GM10266 (cell line): ENCODE measurements around the gene SP2.

Experiments used
- DNase-seq: peaks from one replicate; pipeline ENCODE4 v3.0.0; 2012; ENCODE audit errors: extremely low spot score
- TF ChIP-seq, protein P1 (sequence below): IDR thresholded peaks from 2 replicates; pipeline ENCODE4 v1.5.1; 2012; ENCODE audit warnings: mild to moderate bottlenecking, low read depth; ENCODE audit not compliant: control insufficient read depth, insufficient read depth; ENCODE audit errors: missing control alignments

SP2 gene

GRCh38 chr17:47851764-47852112, 44.3 kb upstream of the SP2 start:
- DNase-seq: no peak
- TF ChIP-seq, protein P1, sequence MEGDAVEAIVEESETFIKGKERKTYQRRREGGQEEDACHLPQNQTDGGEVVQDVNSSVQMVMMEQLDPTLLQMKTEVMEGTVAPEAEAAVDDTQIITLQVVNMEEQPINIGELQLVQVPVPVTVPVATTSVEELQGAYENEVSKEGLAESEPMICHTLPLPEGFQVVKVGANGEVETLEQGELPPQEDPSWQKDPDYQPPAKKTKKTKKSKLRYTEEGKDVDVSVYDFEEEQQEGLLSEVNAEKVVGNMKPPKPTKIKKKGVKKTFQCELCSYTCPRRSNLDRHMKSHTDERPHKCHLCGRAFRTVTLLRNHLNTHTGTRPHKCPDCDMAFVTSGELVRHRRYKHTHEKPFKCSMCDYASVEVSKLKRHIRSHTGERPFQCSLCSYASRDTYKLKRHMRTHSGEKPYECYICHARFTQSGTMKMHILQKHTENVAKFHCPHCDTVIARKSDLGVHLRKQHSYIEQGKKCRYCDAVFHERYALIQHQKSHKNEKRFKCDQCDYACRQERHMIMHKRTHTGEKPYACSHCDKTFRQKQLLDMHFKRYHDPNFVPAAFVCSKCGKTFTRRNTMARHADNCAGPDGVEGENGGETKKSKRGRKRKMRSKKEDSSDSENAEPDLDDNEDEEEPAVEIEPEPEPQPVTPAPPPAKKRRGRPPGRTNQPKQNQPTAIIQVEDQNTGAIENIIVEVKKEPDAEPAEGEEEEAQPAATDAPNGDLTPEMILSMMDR: no peak

DNA sequence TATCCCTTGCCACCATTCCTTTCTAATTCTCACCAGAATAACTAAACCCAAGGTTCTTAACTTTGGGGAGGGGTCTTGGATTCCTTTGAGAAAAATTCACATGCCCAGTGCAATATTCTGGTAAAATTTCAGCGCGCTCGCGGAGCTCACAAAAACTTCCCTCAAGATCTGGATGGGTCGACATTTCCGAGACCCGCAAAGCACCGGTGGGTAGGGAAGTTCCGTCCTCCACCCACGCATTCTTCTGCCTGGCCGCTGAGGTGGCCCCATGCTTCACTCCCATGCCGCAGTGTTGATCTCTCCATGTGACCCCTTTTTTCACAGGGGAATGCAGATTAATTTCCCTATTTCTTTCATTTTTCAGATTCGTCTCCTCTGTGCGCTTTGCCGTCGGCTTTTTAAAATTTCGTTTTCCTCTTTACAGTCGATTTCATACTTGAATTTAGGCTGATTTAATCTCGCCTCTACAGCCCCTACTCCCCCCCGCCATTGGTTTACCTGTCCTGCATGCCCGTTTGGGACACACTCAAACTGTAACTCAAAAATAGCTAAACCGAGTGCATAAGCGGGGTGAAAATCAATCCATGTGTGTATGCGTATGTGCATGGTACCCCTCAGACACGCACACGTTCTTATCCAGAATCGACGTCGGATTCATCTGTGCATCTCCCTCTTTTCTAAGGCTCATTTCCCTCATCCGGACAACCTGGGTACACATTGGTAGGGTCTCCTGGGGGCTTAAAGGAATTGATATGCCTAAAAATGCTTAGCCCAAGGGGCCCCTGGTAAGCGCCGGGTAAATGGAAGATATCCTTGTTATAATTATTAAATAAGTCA, 43.7 kb upstream of the SP2 start:
- TF ChIP-seq, protein P1: no peak
- no peak for DNase-seq

DNA sequence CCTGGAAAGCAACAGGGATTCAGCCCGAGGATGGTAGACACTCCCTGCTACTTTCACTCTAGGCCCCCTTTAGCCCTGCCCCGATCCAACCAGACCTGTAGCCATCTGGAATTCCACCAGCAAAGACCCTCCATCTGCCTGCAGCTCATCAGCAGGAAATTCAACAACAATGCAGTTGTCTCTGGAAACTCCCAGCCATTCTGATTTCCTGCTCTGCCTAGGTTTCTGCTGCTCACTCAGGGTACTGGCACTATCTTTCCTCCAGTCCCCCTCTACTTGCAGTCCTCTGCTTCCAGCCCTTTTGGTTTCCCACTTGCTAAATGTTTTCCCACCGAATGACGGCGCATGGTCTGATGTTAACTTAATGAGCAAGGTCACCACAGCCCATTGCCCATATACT, 42.4 kb upstream of the SP2 start:
- TF ChIP-seq, protein P1: no peak
- no peak for DNase-seq

- TF ChIP-seq, protein P1: no peak
- DNase-seq: no peak
Observed at GRCh38 chr17:47855737-47856136, 40.3 kb upstream of the SP2 start.

DNA sequence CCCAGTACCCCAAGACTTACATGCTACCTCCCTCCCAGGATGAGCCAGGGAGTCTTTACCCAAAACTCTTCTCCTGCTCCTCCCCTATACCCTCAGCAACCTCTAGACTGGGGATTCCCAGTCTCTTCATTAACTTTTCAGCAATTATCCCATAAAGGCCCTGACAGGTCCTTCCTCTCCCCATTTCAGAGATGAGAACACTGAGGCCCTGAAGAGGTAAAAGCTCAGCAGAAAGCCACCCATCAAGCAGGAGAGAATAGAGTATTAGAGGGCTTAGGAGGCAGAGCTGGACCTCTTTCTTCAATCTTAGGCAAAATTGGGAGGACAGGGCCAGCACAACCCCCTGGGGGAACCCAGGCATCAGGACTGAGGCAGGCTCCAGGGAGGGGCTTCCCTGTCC, 39.2 kb upstream of the SP2 start:
- no peak for DNase-seq

DNA sequence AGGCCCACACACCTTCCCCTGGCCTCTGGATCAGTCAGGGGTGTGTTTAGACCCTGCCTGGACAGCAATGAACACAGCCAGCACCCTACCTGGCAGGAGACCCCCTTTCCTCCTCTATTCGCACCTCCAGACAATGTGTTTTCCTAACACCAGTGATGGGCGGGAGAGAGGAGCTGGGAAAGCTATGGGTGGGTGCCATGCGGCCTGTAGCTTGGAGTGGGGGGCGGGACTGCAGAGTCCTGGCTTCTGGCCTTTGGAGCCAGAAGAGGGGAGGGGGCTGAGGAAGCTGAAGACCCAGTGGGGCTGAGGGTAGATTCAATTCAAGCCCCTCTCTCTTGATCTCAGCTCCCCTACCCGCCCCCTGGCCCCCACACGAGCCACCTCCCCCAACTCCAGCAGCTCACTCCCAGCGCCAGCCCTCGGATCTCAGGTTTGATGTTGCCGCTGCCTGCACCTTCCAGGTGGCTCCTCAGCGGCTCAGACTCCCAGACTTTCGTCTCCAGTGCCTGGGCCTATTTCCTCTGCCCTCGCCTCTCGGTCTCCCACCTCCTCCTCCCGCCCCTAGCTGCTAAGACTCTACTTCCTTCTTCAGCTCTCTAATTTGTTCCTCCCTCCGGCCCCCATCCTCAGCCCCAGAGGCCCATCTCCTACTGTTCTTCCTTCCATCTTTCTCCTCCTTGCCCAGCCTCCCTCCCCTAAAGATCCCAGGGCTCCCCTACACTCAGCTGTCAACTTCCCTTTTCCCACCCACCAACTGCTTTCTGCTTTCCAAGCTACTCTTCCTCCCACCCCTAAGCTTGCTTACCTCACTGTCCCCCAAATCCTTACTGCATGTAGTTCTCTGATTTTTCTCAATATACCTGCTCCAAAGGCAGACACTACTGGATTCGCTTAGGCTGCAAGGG, 38.2 kb upstream of the SP2 start:
- DNase-seq: no peak

More for the DNA sequence above, 39.2 kb upstream of the SP2 start:
- TF ChIP-seq, protein P1: no peak

DNA sequence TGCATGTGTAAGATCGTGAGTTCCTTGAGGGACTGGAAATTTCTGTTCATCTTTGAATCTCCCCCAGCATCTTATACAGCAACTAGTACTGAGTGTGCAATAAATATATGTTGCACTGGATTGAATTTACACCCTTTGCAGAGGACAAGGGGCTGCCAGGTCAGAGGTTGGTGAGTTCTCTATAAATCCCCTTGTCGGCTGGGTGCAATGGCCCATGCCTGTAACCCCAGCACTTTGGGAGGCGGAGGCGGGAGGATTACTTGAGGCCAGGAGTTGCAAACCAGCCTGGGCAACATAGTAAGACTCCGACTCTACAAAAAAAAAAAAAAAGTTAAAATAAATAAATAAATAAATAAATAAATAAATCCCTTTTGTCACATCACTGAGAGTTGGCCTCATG, 35.6 kb upstream of the SP2 start:
- DNase-seq: no peak
- TF ChIP-seq, protein P1: no peak

More for the DNA sequence above, 38.2 kb upstream of the SP2 start:
- TF ChIP-seq, protein P1: no peak
